H1 (cell line): ENCODE measurements around the gene LARP1. TPM values are rescaled to one million over a fixed set of nuclear protein-coding genes. Genes with fewer than 3 reads are reported as not detected.

Experiments used
- CTCF ChIA-PET: fragments of 300-600 bp; sonication (Branson Sonifier 250); formaldehyde crosslinking; loops from one replicate; lab custom pipeline; 2021; ENCODE audit not compliant: partially characterized antibody; lab: Charles Lee
- POLR2A ChIA-PET: fragments of 300-600 bp; sonication (Branson Sonifier 250); formaldehyde crosslinking; loops from one replicate; lab custom pipeline; 2021; ENCODE audit warnings: inconsistent platforms; ENCODE audit not compliant: partially characterized antibody; lab: Charles Lee
- DNase-seq, 2 experiments: peaks; one replicate each; pipeline versions ENCODE4 v3.0.0 to v3.0.0-alpha.2; 2010 to 2022; ENCODE audit warnings: low spot score in 2 of 2, low read depth in 1 of 2, mixed read lengths in 1 of 2
- FAIRE-seq: peaks from 2 replicates; lab custom pipeline; 2011; peaks lifted over from hg19 to GRCh38; lab: Jason Lieb, UNC
- H2AFZ ChIP-seq: 2 replicates; pipeline ENCODE4 v1.8.1; 2012; ENCODE audit warnings: low read length, inconsistent platforms
- H2AK5ac ChIP-seq: 2 replicates; pipeline ENCODE4 v1.6.1; 2013; ENCODE audit warnings: low read depth, low read length
- H2BK120ac ChIP-seq: replicated peaks from 2 replicates; pipeline ENCODE3; 2013; ENCODE audit warnings: low read depth, low read length, inconsistent platforms
- H2BK12ac ChIP-seq: 2 replicates; pipeline ENCODE4 v1.6.1; 2013; ENCODE audit warnings: low read depth, low read length
- H2BK15ac ChIP-seq: 2 replicates; pipeline ENCODE4 v1.6.1; 2013; ENCODE audit warnings: low read length
- H2BK20ac ChIP-seq: 2 replicates; pipeline ENCODE4 v1.6.1; 2013; ENCODE audit warnings: low read length
- H2BK5ac ChIP-seq: 2 replicates; pipeline ENCODE4 v1.6.1; 2013; ENCODE audit warnings: low read depth, low read length
- H3K14ac ChIP-seq: 2 replicates; pipeline ENCODE4 v1.6.1; 2013; ENCODE audit warnings: inconsistent platforms; ENCODE audit not compliant: insufficient read length
- H3K18ac ChIP-seq: 2 replicates; pipeline ENCODE4 v1.6.1; 2013; ENCODE audit warnings: low read length; ENCODE audit errors: extremely low read depth
- H3K23ac ChIP-seq: 2 replicates; pipeline ENCODE4 v1.6.1; 2013; ENCODE audit warnings: inconsistent platforms; ENCODE audit not compliant: insufficient read length
- H3K23me2 ChIP-seq: 2 replicates; pipeline ENCODE4 v1.6.1; 2013; ENCODE audit warnings: low read depth, low read length
- H3K27ac ChIP-seq: 2 replicates; pipeline ENCODE4 v1.6.1; 2011; ENCODE audit warnings: low read depth, low read length, inconsistent platforms
- H3K27me3 ChIP-seq, 4 experiments: replicated peaks in 1 of 4; 1 replicate in 1 of 4; 2 replicates in 3 of 4; pipeline versions ENCODE4 v1.6.1 to v1.8.1; 2011 to 2013; ENCODE audit warnings: low read length in 3 of 4, mild to moderate bottlenecking in 3 of 4, inconsistent platforms in 2 of 4, mixed read lengths in 2 of 4, moderate library complexity in 1 of 4; ENCODE audit not compliant: control insufficient read depth in 3 of 4, insufficient read depth in 3 of 4; ENCODE audit errors: extremely low read depth in 1 of 4
- H3K36me3 ChIP-seq, 4 experiments: 2 replicates each; pipeline versions ENCODE4 v1.6.1 to v1.8.1; 2011 to 2013; ENCODE audit warnings: mild to moderate bottlenecking in 4 of 4, low read length in 3 of 4, moderate library complexity in 2 of 4, control low read depth in 1 of 4, inconsistent platforms in 1 of 4; ENCODE audit not compliant: insufficient read depth in 4 of 4, control insufficient read depth in 2 of 4
- H3K4ac ChIP-seq: replicated peaks from 2 replicates; pipeline ENCODE3; 2013; ENCODE audit warnings: low read length, low read depth, mixed read lengths, inconsistent platforms; ENCODE audit not compliant: insufficient read length
- H3K4me1 ChIP-seq, 4 experiments: replicated peaks in 1 of 4; 1 replicate in 1 of 4; 2 replicates in 3 of 4; pipeline versions ENCODE4 v1.6.1 to v1.8.1; 2011 to 2013; ENCODE audit warnings: low read length in 3 of 4, inconsistent platforms in 2 of 4, mixed read lengths in 1 of 4; ENCODE audit not compliant: insufficient read depth in 4 of 4, control insufficient read depth in 3 of 4
- H3K4me2 ChIP-seq, 2 experiments: 2 replicates each; pipeline versions ENCODE4 v1.6.1 to v1.8.1; 2011 to 2013; ENCODE audit warnings: low read depth in 2 of 2, low read length in 2 of 2, control low read depth in 1 of 2, inconsistent platforms in 1 of 2, mild to moderate bottlenecking in 1 of 2; ENCODE audit not compliant: insufficient read depth in 1 of 2
- H3K4me3 ChIP-seq, 4 experiments: fragments of 200-600, 300-600 bp in 1 of 4; sonication (generic), shearing (Covaris generic), sonication (Bioruptor Twin) in 1 of 4; 2 replicates each; pipeline versions ENCODE4 v1.5.1 to v1.8.1; 2011 to 2016; ENCODE audit warnings: low read length in 4 of 4, low read depth in 3 of 4, control low read depth in 2 of 4, inconsistent platforms in 2 of 4, mild to moderate bottlenecking in 2 of 4, mixed read lengths in 1 of 4, moderate library complexity in 1 of 4; ENCODE audit not compliant: insufficient read depth in 2 of 4; ENCODE audit errors: extremely low read depth in 1 of 4
- H3K56ac ChIP-seq: replicated peaks from 2 replicates; pipeline ENCODE3; 2013; ENCODE audit warnings: low read depth, mild to moderate bottlenecking, mixed read lengths, low read length, inconsistent platforms; ENCODE audit not compliant: insufficient read length
- H3K79me1 ChIP-seq: 2 replicates; pipeline ENCODE4 v1.6.1; 2013; ENCODE audit warnings: low read depth, low read length, control low read depth
- H3K79me2 ChIP-seq, 2 experiments: 2 replicates each; pipeline versions ENCODE4 v1.6.1 to v1.8.1; 2012 to 2013; ENCODE audit warnings: low read length in 2 of 2, mild to moderate bottlenecking in 2 of 2, inconsistent platforms in 1 of 2; ENCODE audit not compliant: insufficient read depth in 2 of 2, control insufficient read depth in 1 of 2
- H3K9ac ChIP-seq, 4 experiments: replicated peaks in 1 of 4; 1 replicate in 1 of 4; 2 replicates in 3 of 4; pipeline versions ENCODE4 v1.6.1 to v1.8.1; 2011 to 2013; ENCODE audit warnings: low read depth in 3 of 4, low read length in 3 of 4, control low read depth in 2 of 4, mild to moderate bottlenecking in 2 of 4, moderate library complexity in 2 of 4, inconsistent platforms in 1 of 4; ENCODE audit errors: extremely low read depth in 1 of 4
- H3K9me3 ChIP-seq, 2 experiments: 2 replicates each; pipeline versions ENCODE4 v1.6.1 to v1.8.1; 2012 to 2013; ENCODE audit warnings: mild to moderate bottlenecking in 2 of 2, moderate library complexity in 2 of 2, control low read depth in 1 of 2, inconsistent platforms in 1 of 2, low read depth in 1 of 2, low read length in 1 of 2, mixed read lengths in 1 of 2; ENCODE audit not compliant: insufficient read depth in 2 of 2
- H4K20me1 ChIP-seq, 2 experiments: replicated peaks in 1 of 2; 2 replicates each; pipeline versions ENCODE3 to v1.8.1; 2011 to 2013; ENCODE audit warnings: inconsistent platforms in 2 of 2, low read length in 2 of 2, mild to moderate bottlenecking in 1 of 2; ENCODE audit not compliant: insufficient read depth in 2 of 2, control insufficient read depth in 1 of 2
- H4K5ac ChIP-seq: 2 replicates; pipeline ENCODE4 v1.6.1; 2013; ENCODE audit warnings: low read length, low read depth, mixed read lengths, inconsistent platforms; ENCODE audit not compliant: insufficient read length
- H4K8ac ChIP-seq: 2 replicates; pipeline ENCODE4 v1.8.0; 2013; ENCODE audit warnings: mild to moderate bottlenecking, moderate library complexity, low read length, inconsistent platforms; ENCODE audit not compliant: insufficient read depth; ENCODE audit errors: extremely low read depth
- H4K91ac ChIP-seq: replicated peaks from 2 replicates; pipeline ENCODE3; 2013; ENCODE audit warnings: low read length, mixed read lengths, inconsistent platforms; ENCODE audit not compliant: insufficient read length
- WGBS, 2 experiments: shearing (Covaris generic) in 1 of 2; methylation state at CpG; one replicate each; pipeline versions ENCODE4 v1.1.6 to v1.1.7; 2013 to 2015; ENCODE audit warnings: low lambda C conversion rate in 2 of 2, mixed read lengths in 2 of 2, inconsistent platforms in 1 of 2, low coverage in 1 of 2, missing lambda C conversion rate in 1 of 2; ENCODE audit not compliant: insufficient replicate concordance in 2 of 2, insufficient coverage in 1 of 2, insufficient read length in 1 of 2; ENCODE audit errors: extremely low coverage in 1 of 2, missing lambda C conversion rate in 1 of 2; 5-methylcytosine and 5-hydroxymethylcytosine counted together
- polyA plus RNA-seq, 7 experiments: library from polyadenylated mRNA; depleted of rRNA in 3 of 7; stranded (reverse) in 5 of 7; unstranded in 2 of 7; fragments of >200 nt in 5 of 7; fragments of 200-250 nt in 2 of 7; gene quantifications; 1 replicate in 5 of 7; 2 replicates in 1 of 7; 4 replicates in 1 of 7; pipeline versions ENCODE4 v1.2.1 to v1.2.3, GENCODE V29; 2011 to 2013; ENCODE audit warnings: missing spikeins in 2 of 7, mixed read lengths in 2 of 7
- total RNA-seq: library from RNA; stranded (reverse); fragmentation: NEBNext Ultra II Directional; extraction: Animal tissue kit (Norgen Biotek cat#: 25700); gene quantifications from 2 replicates; pipeline ENCODE4 v1.2.1, GENCODE V29; 2021

The LARP1 gene
- total and polyA plus RNA-seq, 2 of the 8 experiments (the other 6 are each of a cell fraction or from before 2014, with no cell fraction given): 106 to 422 TPM

DNA sequence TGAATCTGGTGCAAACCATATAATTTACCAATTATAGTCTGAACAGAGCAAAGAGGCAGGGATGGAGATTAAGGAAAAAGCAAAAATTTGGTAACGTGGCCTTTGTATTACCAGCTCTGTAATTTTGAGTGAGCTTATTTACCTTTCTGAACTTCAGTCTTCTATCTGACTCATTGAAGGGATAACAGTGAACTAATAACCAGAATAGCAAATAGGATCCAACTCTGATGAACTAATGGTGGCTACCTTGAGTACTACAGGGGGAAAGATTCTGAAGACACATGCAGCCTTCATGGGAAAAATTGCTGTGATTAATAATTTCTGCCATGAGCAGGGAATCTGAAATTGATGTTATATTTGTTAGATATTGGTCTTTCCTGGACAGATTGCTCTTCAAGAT is 23.0 kb upstream of the LARP1 start:
- H2AFZ ChIP-seq: no peak overlapping the region
- peaks cover 0 to 2% (median 0%) of the 10 kb centered on the region in 4 experiments; a peak in 1 of 8 replicates for H3K36me3 ChIP-seq
- no peak overlapping the region for H2BK120ac ChIP-seq
- H3K4me3 ChIP-seq: no peak overlapping the region
- H2AK5ac ChIP-seq: no peak overlapping the region
- FAIRE-seq (no peak), DNase-seq (no peak)
- no peaks in the 10 kb centered on the region for H3K79me2 ChIP-seq
- no peaks in the 10 kb centered on the region for H3K27me3 ChIP-seq
- H2BK20ac ChIP-seq: no peak overlapping the region
- 96% methylated on average over 1 of the region's 1 CpG; no CpG with 5 or more reads in 1 of the 2 experiments for WGBS, 2 experiments
- H3K27ac ChIP-seq: no peak overlapping the region
- H3K9ac ChIP-seq: no peak overlapping the region
- no peak overlapping the region for H2BK15ac ChIP-seq
- H3K56ac ChIP-seq: no peak overlapping the region
- no peak overlapping the region for H4K5ac ChIP-seq
- no peaks in the 10 kb centered on the region for H3K23me2 ChIP-seq
- H3K9me3 ChIP-seq: no peaks in the 10 kb centered on the region
- no peaks in the 10 kb centered on the region for H4K20me1 ChIP-seq
- no peaks in the 10 kb centered on the region for H3K79me1 ChIP-seq
- H3K4me2 ChIP-seq: no peak overlapping the region
- no peak overlapping the region for H3K14ac ChIP-seq
- POLR2A ChIA-PET: interaction anchor here (0.6 to 1.6 kb wide), 3 partner anchors 11 to 47 kb away, joined by 3 to 6 read pairs (median 5); no protein-coding TSS in a partner anchor
- H3K18ac ChIP-seq: no peak overlapping the region
- no peak overlapping the region for H3K23ac ChIP-seq
- no peak overlapping the region for H4K8ac ChIP-seq
- H2BK12ac ChIP-seq: no peak overlapping the region
- CTCF ChIA-PET: interaction anchor here (1.0 to 1.1 kb wide), 2 partner anchors 9 to 49 kb away, joined by 3 to 4 read pairs; no protein-coding TSS in a partner anchor
- no peak overlapping the region for H4K91ac ChIP-seq
- H3K4ac ChIP-seq: no peak overlapping the region
- peaks cover 0 to 4% (median 0%) of the 10 kb centered on the region in 4 experiments; a peak in 2 of 7 replicates for H3K4me1 ChIP-seq
- H2BK5ac ChIP-seq: no peak overlapping the region
